ENCODE results near the gene MTHFSD.
"Not testable (repeated sequence)": the region's sequence is repeated elsewhere in the genome, so short reads cannot be mapped to it uniquely, and the experiment has no call there.

The MTHFSD gene, protein sequence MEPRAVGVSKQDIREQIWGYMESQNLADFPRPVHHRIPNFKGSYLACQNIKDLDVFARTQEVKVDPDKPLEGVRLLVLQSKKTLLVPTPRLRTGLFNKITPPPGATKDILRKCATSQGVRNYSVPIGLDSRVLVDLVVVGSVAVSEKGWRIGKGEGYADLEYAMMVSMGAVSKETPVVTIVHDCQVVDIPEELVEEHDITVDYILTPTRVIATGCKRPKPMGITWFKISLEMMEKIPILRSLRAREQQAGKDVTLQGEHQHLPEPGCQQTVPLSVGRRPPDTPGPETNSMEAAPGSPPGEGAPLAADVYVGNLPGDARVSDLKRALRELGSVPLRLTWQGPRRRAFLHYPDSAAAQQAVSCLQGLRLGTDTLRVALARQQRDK

DNA sequence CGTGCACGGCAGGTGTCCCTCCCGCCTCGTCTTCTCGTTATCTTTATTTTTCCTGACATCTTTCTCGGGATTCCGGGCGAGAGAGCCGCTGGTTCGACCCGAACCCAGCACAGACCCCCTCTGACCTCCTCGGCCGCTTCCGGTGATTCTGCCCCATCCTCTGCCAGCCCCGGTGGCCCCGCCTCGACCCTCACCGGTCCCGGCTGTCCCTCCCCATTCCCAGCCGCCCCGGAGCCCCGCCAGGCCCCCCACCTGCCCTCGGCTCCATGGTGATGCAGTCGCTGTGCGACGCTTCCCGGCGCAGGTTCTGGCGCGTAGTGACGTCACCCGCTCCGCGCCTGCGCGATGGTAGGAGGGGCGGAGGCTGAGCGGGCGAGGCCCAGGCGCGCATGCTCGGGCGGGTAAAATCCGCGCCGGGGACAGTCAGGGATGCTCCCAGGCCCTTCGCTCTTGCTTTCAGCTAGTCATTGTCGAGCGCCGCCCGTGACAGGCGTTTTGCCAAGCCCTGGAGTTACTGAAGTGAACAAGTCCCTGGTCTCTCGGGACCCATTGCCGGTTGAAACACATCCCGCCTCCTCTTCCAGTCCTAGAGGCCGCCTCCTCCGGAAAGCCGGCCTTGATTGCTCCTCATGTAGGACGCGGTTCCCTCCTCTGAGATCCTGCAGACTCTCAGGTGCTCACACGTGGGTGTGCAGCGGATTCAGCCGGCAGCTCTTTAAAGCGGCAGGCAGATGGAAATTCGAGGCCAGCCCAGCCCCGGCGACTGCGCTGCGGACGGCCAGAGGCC, at the start of gene MTHFSD:
TSS of gene MTHFSD (minus strand) at position 319 of the 787 bp plus-strand sequence. CDS start at position 268, 51 bp downstream.
- DNase-seq, result peak; percentile 98

DNA sequence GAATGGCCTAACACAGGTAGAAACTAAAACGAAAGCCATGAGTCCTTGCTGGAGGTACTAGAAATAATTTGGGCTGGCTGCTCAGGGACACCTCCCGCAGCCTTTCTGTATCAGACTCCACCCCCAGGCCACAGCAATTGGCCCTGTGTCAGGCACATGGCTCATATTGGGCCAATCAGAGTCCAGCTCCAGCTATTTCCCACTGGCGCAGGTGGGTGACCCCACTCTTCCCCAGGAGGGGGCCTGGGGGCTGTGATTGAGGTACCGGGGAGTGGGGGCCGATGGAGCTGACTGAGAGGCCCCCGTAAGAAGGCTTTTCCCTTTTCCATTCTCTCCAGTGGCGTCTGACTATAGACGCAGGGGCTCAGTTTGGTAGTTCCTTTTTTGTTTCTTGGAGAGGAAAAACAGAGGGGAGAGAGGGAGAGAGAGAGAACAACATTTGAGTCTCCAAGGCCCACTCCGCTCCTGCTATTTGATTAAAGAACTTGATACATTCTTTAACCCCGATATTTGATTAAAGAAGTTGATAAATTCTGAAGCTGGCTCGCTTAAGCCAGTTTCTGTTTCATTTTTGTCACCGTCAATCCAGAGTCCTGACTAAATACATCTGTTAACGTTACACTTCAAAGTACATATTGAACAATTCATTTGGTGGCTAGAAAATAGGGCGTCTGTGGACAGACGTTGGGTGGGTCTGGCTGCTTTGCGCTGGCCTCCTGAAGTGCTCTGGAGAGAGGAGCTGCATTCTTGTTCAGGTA, 49.6 kb upstream of the MTHFSD start:
- peak; percentile 54 for DNase-seq

DNA sequence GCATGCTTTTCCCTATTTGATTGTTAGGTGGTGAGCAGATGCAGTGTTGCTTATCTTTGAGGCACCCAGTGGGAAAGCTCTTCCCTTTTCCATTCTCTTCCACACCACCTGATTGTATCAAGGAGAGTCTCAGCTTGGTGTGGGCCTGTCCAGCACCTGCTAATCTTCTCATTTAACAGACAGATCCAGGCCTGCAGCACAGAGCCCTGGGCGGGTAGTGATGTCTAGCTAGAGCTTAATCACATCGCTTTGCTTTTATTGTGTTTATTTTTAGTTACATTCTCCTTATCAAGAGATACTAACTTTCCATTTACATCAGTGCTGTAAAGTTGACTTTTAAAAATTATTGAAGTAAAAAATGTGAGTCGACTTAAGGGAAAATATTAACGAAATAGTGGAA, 47.5 kb upstream of the MTHFSD start:
- DNase-seq, result no peak

- DNase-seq, result no peak
Observed at GRCh38 chr16:86601356-86601755, 46.3 kb upstream of the MTHFSD start.

DNA sequence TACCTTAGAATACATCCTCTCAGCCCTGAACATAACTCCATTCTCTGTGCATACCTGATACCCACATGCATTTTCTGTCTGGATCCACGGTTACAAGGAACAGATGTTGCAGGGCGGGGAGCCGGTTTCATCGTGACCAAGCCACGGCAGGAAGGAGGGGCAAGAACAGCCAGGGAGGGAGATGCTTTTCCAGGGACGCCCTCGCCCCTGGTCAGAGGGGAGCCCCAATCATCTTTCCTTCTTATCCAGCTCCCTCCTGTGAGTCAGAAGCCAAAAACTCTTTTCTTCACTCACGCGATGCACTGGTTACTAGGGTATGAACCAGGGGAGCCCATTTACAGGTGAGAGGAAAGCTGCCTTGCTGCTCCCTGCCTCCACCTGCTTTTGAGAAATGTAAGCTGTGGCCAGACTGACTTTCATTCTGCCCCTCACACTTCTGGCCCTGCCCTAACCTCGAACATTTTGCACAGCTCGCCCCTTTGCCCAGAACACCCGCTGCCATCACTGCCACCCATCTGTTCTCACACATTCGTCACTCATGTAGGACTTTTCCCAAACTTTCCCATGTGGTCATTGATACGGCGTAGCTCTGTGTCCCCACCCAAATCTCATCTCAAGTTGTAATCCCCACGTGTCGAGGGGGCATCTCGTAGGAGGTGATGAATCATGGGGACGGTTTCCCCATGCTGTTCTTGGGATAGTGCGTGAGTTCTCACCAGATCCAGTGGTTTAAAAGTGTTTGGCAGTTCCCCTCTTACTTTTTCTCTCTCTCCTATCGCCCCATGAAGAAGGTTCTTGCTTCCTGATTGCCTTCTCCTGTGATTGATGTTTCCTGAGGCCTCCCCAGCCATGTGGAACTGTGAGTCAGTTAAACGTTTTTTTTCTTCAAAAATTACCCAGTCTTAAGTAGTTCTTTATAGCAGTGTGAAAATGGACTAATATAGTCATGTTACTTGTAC, 43.9 kb upstream of the MTHFSD start:
- DNase-seq, result no peak

DNA sequence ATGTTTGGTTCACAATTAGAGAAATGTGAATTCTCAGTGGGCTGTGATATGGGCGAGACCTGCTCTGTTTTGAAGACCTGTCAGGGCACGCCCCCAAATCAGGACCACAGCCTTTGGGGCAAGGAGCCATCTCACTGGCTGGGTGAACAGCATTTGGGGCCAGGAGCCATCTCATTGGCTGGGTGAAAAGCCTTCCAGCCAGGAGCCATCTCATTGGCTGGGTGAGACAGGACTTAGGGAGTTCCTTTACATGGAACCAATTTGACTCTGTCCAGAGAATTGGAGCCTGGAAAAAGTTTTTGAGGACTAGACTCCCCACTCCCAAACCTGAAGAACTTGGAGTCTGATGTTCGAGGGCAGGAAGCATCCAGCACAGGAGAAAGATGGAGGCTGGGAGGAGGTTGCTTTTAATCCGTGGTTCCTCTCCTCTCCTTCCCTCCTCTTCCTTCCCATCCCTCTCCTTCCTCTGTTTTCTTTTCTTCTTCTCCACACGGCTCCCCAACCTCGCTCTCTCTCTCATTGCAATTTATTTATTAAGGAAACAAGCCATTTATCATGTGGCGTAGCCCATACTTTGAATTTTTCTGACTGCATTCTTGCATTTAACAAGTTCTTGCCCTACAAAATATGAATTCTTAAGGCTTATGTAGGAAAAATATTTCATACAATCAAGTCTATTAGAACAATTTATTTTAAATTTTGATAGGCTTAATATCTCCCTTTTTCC, 43.0 kb upstream of the MTHFSD start:
- DNase-seq, result no peak

GRCh38 chr16:86597126-86597879, 42.3 kb upstream of the MTHFSD start:
- no peak for DNase-seq

DNA sequence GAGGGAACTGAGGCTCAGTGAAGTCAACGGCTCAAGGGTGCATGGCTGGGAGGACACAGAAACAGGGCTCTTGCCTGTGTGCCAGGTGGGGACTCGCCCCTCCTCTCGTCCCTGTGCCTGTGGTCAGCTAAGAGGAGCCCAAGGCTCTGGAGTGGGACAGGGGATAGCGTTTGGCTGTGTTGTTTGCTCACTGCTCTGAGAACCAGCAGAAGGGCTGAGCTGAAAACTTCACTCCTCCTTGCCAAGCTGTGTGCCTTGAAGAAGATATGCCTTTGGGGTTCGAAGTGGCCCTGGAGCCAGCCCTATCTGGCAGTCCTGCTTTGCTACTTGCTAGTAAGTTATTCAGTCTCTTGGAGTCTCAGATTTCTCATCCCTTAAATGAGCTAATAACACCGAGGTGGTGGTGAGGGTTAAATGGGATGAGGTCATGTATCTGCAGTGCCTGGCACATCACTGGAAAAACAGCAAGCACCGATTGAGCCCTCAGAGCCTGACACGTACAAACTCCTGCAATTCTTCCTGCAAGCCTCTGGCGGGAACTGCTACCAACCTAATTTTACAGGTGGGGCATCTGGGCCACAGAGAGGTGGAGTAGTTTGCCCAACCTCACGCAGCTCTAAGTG, 41.1 kb upstream of the MTHFSD start:
- DNase-seq, result no peak

DNA sequence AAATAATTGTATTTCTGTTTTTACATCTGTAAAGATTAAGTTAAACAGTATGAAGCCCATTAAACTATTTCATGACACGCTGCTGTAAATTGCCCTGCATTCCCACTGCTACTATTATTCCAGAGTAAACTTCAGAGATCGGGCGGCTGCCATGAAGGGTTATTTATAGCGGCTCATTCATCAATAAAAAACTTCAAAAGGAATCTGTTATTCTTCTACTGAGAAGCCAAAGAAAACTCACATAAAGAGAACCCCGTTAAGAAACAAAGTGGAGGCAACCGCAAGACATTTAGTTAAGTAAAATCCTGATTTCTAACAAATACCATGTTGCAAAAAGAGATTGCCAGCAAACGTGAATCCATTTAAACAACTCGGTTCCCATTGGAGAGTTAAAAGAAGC, 39.7 kb upstream of the MTHFSD start:
- DNase-seq, result no peak

DNA sequence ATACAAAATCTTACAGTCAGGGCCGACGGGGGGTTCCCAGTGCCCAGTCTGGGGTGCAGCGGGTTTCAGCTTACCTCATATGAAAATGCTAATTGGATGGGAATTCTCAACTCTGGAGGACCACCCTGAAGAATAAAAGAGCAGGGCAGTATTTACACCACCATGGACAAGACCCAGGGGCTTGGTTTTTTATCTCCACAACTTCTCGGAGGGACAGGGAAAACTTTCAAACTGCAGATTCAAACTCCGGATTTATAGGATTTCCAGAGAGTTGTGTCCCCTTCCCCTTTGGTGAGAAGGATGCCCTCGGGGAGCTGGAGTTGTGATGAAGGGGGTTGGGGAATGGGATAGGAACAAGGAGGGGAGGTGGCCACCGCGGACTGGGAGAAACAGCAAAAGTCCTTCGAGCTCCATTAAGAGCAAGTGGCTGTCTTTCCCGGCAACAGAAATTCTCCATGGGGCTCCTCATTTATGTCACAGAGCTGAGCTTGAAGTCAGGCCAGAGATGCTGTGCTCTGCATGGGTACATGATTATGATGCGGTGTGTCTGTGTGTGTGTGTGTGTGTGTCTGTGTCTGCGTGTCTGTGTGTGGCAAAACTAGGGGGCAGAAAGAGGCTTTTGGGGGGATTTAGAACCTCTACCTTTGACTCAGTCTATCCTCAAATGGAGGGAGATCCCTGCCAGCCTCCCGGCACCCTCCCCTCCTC, 39.0 kb upstream of the MTHFSD start:
- DNase-seq, result no peak

- DNase-seq, result no peak
Observed at GRCh38 chr16:86591270-86591669, 36.2 kb upstream of the MTHFSD start.

GRCh38 chr16:86590501-86591144, 35.6 kb upstream of the MTHFSD start:
- DNase-seq, result no peak

DNA sequence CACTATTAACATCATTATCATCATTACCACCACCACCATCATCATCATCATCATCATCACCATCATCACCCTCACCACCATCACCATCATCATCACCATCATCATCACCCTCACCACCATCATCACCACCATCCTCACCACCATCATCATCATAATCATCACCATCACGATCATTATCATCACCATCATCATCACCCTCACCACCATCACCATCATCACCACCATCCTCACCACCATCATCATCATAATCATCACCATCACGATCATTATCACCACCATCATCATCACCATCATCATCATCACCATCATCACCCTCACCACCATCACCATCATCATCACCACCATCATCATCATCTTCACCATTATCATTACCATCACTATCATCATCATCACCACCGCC, 32.9 kb upstream of the MTHFSD start:
- DNase-seq, result not testable (repeated sequence)

- DNase-seq, result no peak
Observed at GRCh38 chr16:86587487-86587886, 32.5 kb upstream of the MTHFSD start.

- no peak for DNase-seq
Observed at GRCh38 chr16:86585821-86586611, 31.0 kb upstream of the MTHFSD start.

DNA sequence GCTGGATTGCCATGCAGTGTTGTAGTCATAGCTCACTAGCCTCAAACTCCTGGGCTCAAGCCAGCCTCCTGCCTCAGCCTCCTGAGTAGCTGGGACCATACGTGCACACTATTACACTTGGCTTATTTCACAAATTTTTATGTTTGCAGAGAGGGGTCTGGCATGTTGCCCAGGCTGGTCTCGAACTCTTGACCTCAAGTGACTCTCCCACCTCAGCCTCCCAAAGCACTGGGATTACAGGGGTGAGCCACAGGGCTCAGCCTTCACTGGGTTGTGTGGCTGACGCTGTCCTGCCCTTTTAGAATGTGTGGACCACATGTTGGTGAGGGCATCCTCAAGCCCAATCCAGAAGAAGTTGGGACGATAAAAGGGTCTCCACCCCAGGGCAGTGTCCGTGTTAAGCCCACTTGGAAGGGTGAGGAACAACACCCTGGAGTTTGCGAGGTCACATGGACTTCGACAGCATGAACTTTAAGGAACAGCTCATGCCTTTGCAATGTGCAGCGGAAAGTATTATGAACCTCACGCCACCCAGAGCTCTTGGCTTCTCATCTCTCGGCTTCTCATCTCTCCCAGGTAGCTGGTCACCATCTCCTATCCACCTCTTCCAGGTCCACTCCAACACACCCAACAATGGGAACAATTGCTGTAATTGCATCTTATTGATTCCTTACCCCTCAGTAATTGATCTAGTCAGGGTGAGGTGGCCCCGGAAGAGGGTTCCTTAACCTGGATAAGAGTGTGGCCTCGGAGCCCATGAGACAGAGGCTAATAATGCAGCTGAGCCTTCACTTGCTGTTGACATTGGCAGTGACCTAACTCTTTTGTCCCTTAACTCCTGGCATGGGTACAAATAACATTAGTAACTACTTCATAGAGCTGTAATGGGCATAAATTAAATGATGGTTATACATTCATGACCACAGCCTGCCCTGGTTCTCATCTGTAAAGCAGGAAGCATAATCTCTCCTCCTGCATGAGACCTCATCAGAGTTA, 30.0 kb upstream of the MTHFSD start:
- DNase-seq, result no peak
